ENCODE data around the gene GUCY1A2. TPM values are rescaled to one million over a fixed set of nuclear protein-coding genes. Genes with fewer than 3 reads are reported as not detected.

The GUCY1A2 gene
- total RNA-seq, 1 donor from 2014 or later, result 23.5 TPM

DNA sequence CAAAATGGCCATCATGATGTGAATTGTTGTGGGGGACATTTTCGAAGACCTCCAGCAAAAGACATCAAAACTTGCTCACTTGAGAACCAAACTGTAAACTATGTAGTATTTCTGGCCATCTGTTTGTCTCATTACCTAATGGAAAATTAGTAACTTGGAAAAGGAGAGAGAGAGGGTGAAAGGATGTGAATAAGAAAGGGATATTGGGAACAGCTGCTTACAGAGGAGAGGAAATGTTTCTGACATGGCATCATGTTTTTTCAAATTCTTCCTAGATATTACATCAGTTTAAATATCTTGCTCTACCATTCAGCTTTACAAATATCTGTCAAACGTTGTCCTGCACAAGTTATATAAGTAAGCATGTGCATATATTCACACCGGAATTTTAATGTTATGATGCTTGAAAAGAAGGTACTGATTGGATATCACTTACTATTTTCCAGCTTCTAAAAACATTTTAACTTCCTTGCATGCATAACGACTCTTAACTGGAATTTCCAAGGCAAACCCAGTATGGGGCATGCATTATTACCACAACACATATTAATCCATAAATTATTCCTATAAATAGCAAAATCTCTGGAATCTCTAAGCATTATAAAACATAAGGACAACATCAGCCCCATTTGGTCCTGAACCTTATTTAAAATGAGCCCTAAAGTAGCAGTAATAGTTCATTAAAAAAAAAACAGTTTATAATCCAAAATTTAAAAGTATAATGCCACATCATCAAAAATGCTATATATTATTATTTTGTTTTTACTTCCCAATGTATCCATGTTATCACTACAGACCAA is 20.0 kb downstream of the GUCY1A2 start:
- TF ChIP-seq, protein P1, sequence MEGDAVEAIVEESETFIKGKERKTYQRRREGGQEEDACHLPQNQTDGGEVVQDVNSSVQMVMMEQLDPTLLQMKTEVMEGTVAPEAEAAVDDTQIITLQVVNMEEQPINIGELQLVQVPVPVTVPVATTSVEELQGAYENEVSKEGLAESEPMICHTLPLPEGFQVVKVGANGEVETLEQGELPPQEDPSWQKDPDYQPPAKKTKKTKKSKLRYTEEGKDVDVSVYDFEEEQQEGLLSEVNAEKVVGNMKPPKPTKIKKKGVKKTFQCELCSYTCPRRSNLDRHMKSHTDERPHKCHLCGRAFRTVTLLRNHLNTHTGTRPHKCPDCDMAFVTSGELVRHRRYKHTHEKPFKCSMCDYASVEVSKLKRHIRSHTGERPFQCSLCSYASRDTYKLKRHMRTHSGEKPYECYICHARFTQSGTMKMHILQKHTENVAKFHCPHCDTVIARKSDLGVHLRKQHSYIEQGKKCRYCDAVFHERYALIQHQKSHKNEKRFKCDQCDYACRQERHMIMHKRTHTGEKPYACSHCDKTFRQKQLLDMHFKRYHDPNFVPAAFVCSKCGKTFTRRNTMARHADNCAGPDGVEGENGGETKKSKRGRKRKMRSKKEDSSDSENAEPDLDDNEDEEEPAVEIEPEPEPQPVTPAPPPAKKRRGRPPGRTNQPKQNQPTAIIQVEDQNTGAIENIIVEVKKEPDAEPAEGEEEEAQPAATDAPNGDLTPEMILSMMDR (IDR thresholded peaks at IDR 0.05), result no peak
- Histone ChIP-seq H3K4me3 (no peak overlapping the region), H3K27ac (no peak overlapping the region), H3K9me3 (no peaks in the 10 kb centered on the region), H3K36me3 (no peaks in the 10 kb centered on the region), H3K27me3 (ENCODE audit: low read depth) (no peaks in the 10 kb centered on the region), H3K4me1 (no peaks in the 10 kb centered on the region)
- intact Hi-C loops (cut with DNase I), result no loop called here
- no peak for DNase-seq
- no peak for ATAC-seq

DNA sequence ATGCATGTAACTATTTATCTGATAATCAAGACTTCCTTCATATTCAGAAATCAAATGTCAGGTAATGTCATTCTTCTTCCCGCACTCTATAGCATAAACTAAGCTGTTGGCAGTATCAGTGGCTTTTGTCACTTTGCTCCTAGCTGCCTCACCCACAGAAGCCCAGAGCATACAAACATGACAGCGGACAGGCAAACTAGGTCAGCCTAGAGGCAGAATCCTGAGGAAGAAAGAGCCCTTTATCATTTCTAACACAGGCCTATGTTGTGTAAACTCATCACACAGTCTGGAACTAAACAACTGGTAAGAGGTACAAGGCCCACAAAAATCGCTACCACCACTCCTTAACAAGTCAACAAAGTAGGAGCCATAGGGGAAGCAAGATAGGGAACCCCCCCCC is 21.0 kb downstream of the GUCY1A2 start:
- Histone ChIP-seq H3K27ac (no peak overlapping the region), H3K36me3 (no peaks in the 10 kb centered on the region), H3K27me3 (ENCODE audit: low read depth) (no peaks in the 10 kb centered on the region), H3K4me3 (no peak overlapping the region), H3K4me1 (no peaks in the 10 kb centered on the region), H3K9me3 (no peaks in the 10 kb centered on the region)
- intact Hi-C loops (cut with DNase I), result no loop called here
- no peak for DNase-seq
- no peak for ATAC-seq
- TF ChIP-seq, protein P1 (IDR thresholded peaks at IDR 0.05), result no peak

DNA sequence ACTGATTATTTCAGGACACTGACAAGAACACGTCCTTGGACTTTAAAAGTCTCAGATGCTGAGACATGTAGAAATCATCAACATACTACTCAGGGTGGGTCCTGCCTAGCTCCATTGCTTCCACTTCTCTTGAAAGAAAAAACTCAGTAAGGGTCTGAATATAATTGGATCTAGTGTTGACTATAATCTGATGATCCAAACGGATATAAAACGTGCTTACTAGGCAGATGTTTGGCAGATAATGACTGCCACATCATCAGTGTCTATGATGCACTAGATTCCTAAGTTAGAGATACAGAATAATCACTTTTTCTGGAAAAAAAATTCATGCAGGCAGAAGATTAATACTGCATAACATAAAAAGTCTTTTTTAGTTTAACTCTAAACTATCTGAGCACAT is 21.6 kb downstream of the GUCY1A2 start:
- no peak overlapping the region for H3K27ac ChIP-seq
- ATAC-seq, result no peak
- TF ChIP-seq, protein P1 (IDR thresholded peaks at IDR 0.05), result no peak
- DNase-seq, result no peak
- no peaks in the 10 kb centered on the region for H3K36me3 ChIP-seq
- intact Hi-C loops (cut with DNase I), result no loop called here
- H3K27me3 ChIP-seq (ENCODE audit: low read depth), result no peaks in the 10 kb centered on the region
- no peak overlapping the region for H3K4me3 ChIP-seq
- no peaks in the 10 kb centered on the region for H3K4me1 ChIP-seq
- H3K9me3 ChIP-seq, result no peaks in the 10 kb centered on the region

DNA sequence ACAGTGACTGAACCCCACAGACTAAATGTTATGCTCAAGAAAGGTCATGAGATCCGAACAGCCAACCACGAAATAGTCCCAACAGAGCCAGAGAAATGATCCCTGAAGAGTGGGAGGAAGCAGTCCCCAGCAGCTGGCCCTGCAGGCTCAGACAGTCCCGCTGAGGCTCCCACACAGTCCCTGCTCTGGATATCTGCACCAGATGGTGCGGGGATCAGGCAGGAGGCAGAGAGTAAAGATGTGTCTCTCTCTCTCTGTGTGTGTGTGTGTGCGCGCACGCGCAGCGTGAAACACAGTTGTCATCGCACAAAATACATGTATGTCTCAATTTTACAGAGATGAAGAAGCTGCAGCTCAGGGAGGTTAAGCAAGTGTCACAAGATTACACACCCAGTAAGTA is 27.9 kb downstream of the GUCY1A2 start:
- Histone ChIP-seq H3K27ac (no peak overlapping the region), H3K4me1 (peaks cover 3% of the 10 kb centered on the region), H3K9me3 (no peaks in the 10 kb centered on the region), H3K27me3 (ENCODE audit: low read depth) (no peaks in the 10 kb centered on the region), H3K36me3 (no peaks in the 10 kb centered on the region), H3K4me3 (no peak overlapping the region)
- TF ChIP-seq, protein P1 (IDR thresholded peaks at IDR 0.05), result no peak
- DNase-seq, result no peak
- peak in 1 of 2 donors; percentile 23 for ATAC-seq
- intact Hi-C loops (cut with DNase I), result no loop called here

DNA sequence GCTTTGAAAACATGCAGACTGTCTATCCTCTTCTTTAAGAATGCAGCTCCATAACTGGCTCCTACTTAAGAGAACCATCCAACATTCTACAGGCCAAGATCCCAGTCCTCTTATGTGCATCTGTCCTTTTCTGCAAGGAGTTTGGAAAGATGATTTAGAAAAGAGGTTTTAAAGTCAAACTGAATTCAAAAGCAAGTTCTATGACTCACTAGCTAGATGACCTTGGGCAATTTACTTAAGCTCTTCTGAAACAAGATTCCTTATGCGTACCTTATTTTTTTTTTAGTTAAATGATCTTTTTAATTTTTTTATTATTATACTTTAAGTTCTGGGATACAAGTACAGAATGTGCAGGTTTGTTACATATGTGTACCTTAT is 29.2 kb downstream of the GUCY1A2 start:
- DNase-seq (no peak), ATAC-seq (no peak)
- H3K4me1 ChIP-seq, result peaks cover 3% of the 10 kb centered on the region
- no peaks in the 10 kb centered on the region for H3K36me3 ChIP-seq
- H3K27ac ChIP-seq, result no peak overlapping the region
- H3K9me3 ChIP-seq, result no peaks in the 10 kb centered on the region
- intact Hi-C loops (cut with DNase I), result no loop called here
- no peak overlapping the region for H3K4me3 ChIP-seq
- H3K27me3 ChIP-seq (ENCODE audit: low read depth), result no peaks in the 10 kb centered on the region
- TF ChIP-seq, protein P1 (IDR thresholded peaks at IDR 0.05), result no peak
